HCT116 (cell line): ENCODE measurements around the gene CLASP2. TPM values are rescaled to one million over a fixed set of nuclear protein-coding genes. Genes with fewer than 3 reads are reported as not detected.

Experiments
- ATAC-seq: fragments of 200-7000 bp; cut with Tn5 transposase; 2 replicates; pipeline ENCODE4 v1.9.1; 2020; ENCODE audit warnings: mild to moderate bottlenecking, moderate library complexity
- BruUV-seq: library from RNA; stranded (reverse); fragments of 400-500 nt; replicated peaks from 2 replicates; lab custom pipeline; 2021; lab: Mats Ljungman, UMichigan
- CTCF ChIA-PET: fragments of 300-600 bp; sonication (Branson Sonifier 250); formaldehyde crosslinking; loops from one replicate; lab custom pipeline; 2021; ENCODE audit warnings: antibody characterized with exemption; lab: Charles Lee
- POLR2A ChIA-PET: fragments of 300-600, 350-600 bp; sonication (Branson Sonifier 250); formaldehyde crosslinking; loops from one replicate; lab custom pipeline; 2021; ENCODE audit warnings: antibody characterized with exemption; lab: Charles Lee
- RAD21 ChIA-PET, 2 experiments: fragments of 300-600 bp; sonication (Branson Sonifier 250); formaldehyde crosslinking; loops; one replicate each; lab custom pipeline; 2023; ENCODE audit warnings: low total read pairs in 2 of 2; ENCODE audit not compliant: uncharacterized antibody in 2 of 2, unreplicated experiment in 2 of 2, low non-redundant PET in 1 of 2; lab: Charles Lee
- DNase-seq: peaks from one replicate; pipeline ENCODE4 v3.0.0-alpha.2; 2010; ENCODE audit warnings: low read depth, low spot score
- H2AFZ ChIP-seq: fragments of 200-600 bp; shearing (Covaris generic), sonication (generic); 2 replicates; pipeline ENCODE4 v1.6.1; 2017; ENCODE audit warnings: low read depth, mixed run types, mixed read lengths, antibody characterized with exemption, low read length; ENCODE audit not compliant: poor library complexity, severe bottlenecking
- H3K27ac ChIP-seq: 2 replicates; pipeline ENCODE4 v1.5.1; 2012; ENCODE audit warnings: low read depth, low read length
- H3K27me3 ChIP-seq: fragments of 200-600 bp; sonication (generic); 2 replicates; pipeline ENCODE4 v1.6.1; 2016; ENCODE audit warnings: mixed run types, low read length, mixed read lengths; ENCODE audit not compliant: insufficient read depth
- H3K36me3 ChIP-seq, 2 experiments: fragments of 200-500 bp in 1 of 2; fragments of 200-600 bp in 1 of 2; sonication (Bioruptor generic) in 1 of 2; sonication (generic) in 1 of 2; 2 replicates each; pipeline versions ENCODE4 v1.5.1 to v1.6.1; 2014 to 2016; ENCODE audit warnings: low read length in 2 of 2, inconsistent platforms in 1 of 2, mixed read lengths in 1 of 2, mixed run types in 1 of 2; ENCODE audit not compliant: insufficient read depth in 2 of 2, control insufficient read depth in 1 of 2
- H3K4me1 ChIP-seq, 2 experiments: fragments of 200-600 bp in 1 of 2; sonication (generic) in 1 of 2; 2 replicates each; pipeline versions ENCODE4 v1.5.1 to v1.6.1; 2012 to 2017; ENCODE audit warnings: low read length in 2 of 2, inconsistent platforms in 1 of 2, mild to moderate bottlenecking in 1 of 2, mixed read lengths in 1 of 2, mixed run types in 1 of 2, moderate library complexity in 1 of 2; ENCODE audit not compliant: insufficient read depth in 2 of 2, control insufficient read depth in 1 of 2
- H3K4me2 ChIP-seq: fragments of 200-600 bp; sonication (generic); 2 replicates; pipeline ENCODE4 v1.6.1; 2017; ENCODE audit warnings: mixed run types, low read length, mixed read lengths
- H3K4me3 ChIP-seq, 2 experiments: fragments of 200-600 bp in 1 of 2; sonication (generic) in 1 of 2; replicated peaks in 1 of 2; 2 replicates each; pipeline ENCODE4 v1.5.1; 2011 to 2016; ENCODE audit warnings: low read length in 2 of 2, control low read depth in 1 of 2, low read depth in 1 of 2, mild to moderate bottlenecking in 1 of 2, mixed read lengths in 1 of 2, mixed run types in 1 of 2
- H3K79me2 ChIP-seq: fragments of 200-600 bp; sonication (generic); 2 replicates; pipeline ENCODE4 v1.6.1; 2017; ENCODE audit warnings: mild to moderate bottlenecking, mixed run types, low read length, moderate library complexity, mixed read lengths; ENCODE audit not compliant: insufficient read depth
- H3K9ac ChIP-seq: fragments of 200-600 bp; sonication (generic); 2 replicates; pipeline ENCODE4 v1.6.1; 2016; ENCODE audit warnings: low read length, mixed read lengths
- H3K9me2 ChIP-seq: fragments of 200-600 bp; sonication (generic), shearing (Covaris generic); 2 replicates; pipeline ENCODE4 v1.6.1; 2017; ENCODE audit warnings: mixed run types, mild to moderate bottlenecking, moderate library complexity; ENCODE audit not compliant: insufficient read depth
- H3K9me3 ChIP-seq, 2 experiments: fragments of 200-500 bp in 1 of 2; fragments of 200-600 bp in 1 of 2; sonication (Bioruptor generic) in 1 of 2; sonication (generic) in 1 of 2; 2 replicates each; pipeline ENCODE4 v1.6.1; 2014 to 2017; ENCODE audit warnings: low read length in 2 of 2, mixed read lengths in 2 of 2, inconsistent platforms in 1 of 2, low read depth in 1 of 2, mild to moderate bottlenecking in 1 of 2, mixed run types in 1 of 2, moderate library complexity in 1 of 2; ENCODE audit not compliant: control insufficient read depth in 1 of 2, insufficient read depth in 1 of 2
- H4K20me1 ChIP-seq: fragments of 200-600 bp; sonication (generic), shearing (Covaris generic); 2 replicates; pipeline ENCODE4 v1.6.1; 2017; ENCODE audit warnings: mixed run types, mild to moderate bottlenecking, moderate library complexity; ENCODE audit not compliant: insufficient read depth
- CBX3 ChIP-seq: IDR thresholded peaks from 2 replicates; pipeline ENCODE4 v1.6.1; 2012; ENCODE audit warnings: low read depth
- EZH2phosphoT487 ChIP-seq: fragments of 200-600 bp; IDR thresholded peaks from 2 replicates; pipeline ENCODE4 v1.6.1; 2018; ENCODE audit warnings: antibody characterized with exemption, borderline replicate concordance
- POLR2A ChIP-seq: IDR thresholded peaks from 2 replicates; pipeline ENCODE4 v1.7.0; 2011; ENCODE audit warnings: borderline replicate concordance; ENCODE audit not compliant: insufficient read depth, insufficient read length; ENCODE audit errors: extremely low read depth
- POLR2AphosphoS5 ChIP-seq: IDR thresholded peaks from 2 replicates; pipeline ENCODE4 v1.6.1; 2011; ENCODE audit warnings: mild to moderate bottlenecking, low read depth, low read length, moderate library complexity
- RAD21 ChIP-seq: IDR thresholded peaks from 2 replicates; pipeline ENCODE4 v1.6.1; 2012; ENCODE audit warnings: low read depth, mild to moderate bottlenecking
- REST ChIP-seq: IDR thresholded peaks from 2 replicates; pipeline ENCODE4 v1.6.1; 2012; ENCODE audit warnings: low read depth
- SIN3A ChIP-seq: IDR thresholded peaks from 2 replicates; pipeline ENCODE4 v1.6.1; 2012; ENCODE audit warnings: low read depth
- SP1 ChIP-seq: IDR thresholded peaks from 2 replicates; pipeline ENCODE4 v1.6.1; 2012; ENCODE audit warnings: low read depth
- ZBTB33 ChIP-seq: IDR thresholded peaks from 2 replicates; pipeline ENCODE4 v1.6.1; 2011; ENCODE audit warnings: mild to moderate bottlenecking, low read length, moderate library complexity; ENCODE audit not compliant: insufficient replicate concordance; ENCODE audit errors: extremely low read depth
- ZFX ChIP-seq: fragments of 450-650 bp; IDR thresholded peaks from 2 replicates; pipeline ENCODE4 v1.6.1; 2017
- intact Hi-C: fragments of 100-400 bp; cut with micrococcal nuclease; formaldehyde crosslinking; loops from 2 replicates; pipeline ENCODE4 v1.10.0; 2022
- total RNA-seq: library from RNA; stranded (reverse); gene quantifications from one replicate; pipeline ENCODE4 v1.2.1, GENCODE V29; 2021; ENCODE audit not compliant: unreplicated experiment

The CLASP2 gene
- total RNA-seq, 1 experiment from 2014 or later, result 36.3 TPM

- Histone ChIP-seq H3K4me1 (no peaks in the 10 kb centered on the region), H4K20me1 (no peaks in the 10 kb centered on the region), H3K9me2 (no peaks in the 10 kb centered on the region), H3K27me3 (no peaks in the 10 kb centered on the region), H3K27ac (no peak overlapping the region), H3K79me2 (no peaks in the 10 kb centered on the region), H3K4me2 (no peak overlapping the region), H3K9me3 (no peaks in the 10 kb centered on the region), H2AFZ (no peak overlapping the region), H3K4me3 (no peak overlapping the region), H3K36me3 (no peaks in the 10 kb centered on the region), H3K9ac (no peak overlapping the region)
- POLR2A ChIA-PET, result no interaction called here
- CTCF ChIA-PET, result interaction anchor here (0.9 to 2.3 kb wide), 5 partner anchors 8 to 150 kb away, joined by 3 to 22 read pairs (median 4); no protein-coding TSS in a partner anchor
- RAD21 ChIA-PET, result no interaction called here
- intact Hi-C loops, result no loop called here
- ATAC-seq (no peak), DNase-seq (no peak)
- BruUV-seq, result no TSS peak
- TF ChIP-seq EZH2phosphoT487 (no peak), POLR2A (no peak), RAD21 (no peak), ZFX (no peak), CBX3 (no peak), SP1 (no peak), REST (no peak), SIN3A (no peak), ZBTB33 (no peak), POLR2AphosphoS5 (no peak)
Observed at GRCh38 chr3:33637482-33637881, 80.6 kb downstream of the CLASP2 start.
